ENCODE measurements around the gene TMC3.

The TMC3 gene

DNA sequence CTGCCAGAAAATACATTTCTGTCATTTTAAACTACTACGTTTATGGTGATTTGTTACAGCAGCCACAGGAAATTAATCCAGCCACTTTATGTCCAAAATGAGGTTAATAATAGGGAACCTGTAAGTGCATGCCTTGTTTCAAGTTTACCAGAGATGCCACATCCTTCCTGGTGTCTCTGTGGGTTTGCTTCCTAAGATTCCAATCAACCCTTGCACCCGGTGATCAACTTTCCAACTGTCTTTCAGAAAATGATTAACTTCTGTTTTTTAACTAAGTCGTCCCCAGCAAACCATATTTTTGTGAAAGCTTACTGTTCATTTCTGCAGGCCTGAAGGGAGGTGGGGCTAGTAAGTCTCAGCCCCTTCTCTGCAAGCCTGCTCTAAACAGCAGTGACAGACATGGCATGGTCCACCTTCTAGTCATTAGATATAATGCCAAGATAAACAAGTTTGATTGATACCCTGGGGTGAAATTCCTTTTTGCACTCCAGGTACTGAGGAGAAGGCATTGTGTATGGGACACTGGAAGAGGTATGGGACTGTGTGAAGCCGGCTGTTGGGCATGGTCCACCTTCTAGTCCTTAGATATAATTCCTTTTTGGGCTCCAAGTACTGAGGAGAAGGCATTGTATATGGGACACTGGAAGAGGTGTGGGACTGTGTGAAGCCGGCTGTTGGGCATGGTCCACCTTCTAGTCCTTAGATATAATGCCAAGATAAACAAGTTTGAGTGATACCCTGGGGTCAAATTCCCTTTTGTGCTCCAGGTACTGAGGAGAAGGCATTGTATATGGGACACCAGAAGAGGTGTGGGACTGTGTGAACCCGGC, 11.1 kb upstream of the TMC3 start:
- Histone ChIP-seq H3K4me3 (ENCODE audit: low read depth, low read length) (no peak overlapping the region), H3K79me2 (no peaks in the 10 kb centered on the region), H3K36me3 (ENCODE audit: control insufficient read depth, insufficient read depth, low read length) (no peaks in the 10 kb centered on the region), H3K27me3 (ENCODE audit: control insufficient read depth, insufficient read depth, low read length) (no peaks in the 10 kb centered on the region), H3K4me1 (no peaks in the 10 kb centered on the region), H3K9ac (no peak overlapping the region), H3K27ac (no peak overlapping the region), H3K9me3 (ENCODE audit: control insufficient read depth, low read length) (no peaks in the 10 kb centered on the region), H3K4me2 (ENCODE audit: low read length) (no peak overlapping the region), H2AFZ (no peak overlapping the region)
- TF ChIP-seq, protein P1, sequence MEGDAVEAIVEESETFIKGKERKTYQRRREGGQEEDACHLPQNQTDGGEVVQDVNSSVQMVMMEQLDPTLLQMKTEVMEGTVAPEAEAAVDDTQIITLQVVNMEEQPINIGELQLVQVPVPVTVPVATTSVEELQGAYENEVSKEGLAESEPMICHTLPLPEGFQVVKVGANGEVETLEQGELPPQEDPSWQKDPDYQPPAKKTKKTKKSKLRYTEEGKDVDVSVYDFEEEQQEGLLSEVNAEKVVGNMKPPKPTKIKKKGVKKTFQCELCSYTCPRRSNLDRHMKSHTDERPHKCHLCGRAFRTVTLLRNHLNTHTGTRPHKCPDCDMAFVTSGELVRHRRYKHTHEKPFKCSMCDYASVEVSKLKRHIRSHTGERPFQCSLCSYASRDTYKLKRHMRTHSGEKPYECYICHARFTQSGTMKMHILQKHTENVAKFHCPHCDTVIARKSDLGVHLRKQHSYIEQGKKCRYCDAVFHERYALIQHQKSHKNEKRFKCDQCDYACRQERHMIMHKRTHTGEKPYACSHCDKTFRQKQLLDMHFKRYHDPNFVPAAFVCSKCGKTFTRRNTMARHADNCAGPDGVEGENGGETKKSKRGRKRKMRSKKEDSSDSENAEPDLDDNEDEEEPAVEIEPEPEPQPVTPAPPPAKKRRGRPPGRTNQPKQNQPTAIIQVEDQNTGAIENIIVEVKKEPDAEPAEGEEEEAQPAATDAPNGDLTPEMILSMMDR (IDR thresholded peaks at IDR 0.05): no peak

DNA sequence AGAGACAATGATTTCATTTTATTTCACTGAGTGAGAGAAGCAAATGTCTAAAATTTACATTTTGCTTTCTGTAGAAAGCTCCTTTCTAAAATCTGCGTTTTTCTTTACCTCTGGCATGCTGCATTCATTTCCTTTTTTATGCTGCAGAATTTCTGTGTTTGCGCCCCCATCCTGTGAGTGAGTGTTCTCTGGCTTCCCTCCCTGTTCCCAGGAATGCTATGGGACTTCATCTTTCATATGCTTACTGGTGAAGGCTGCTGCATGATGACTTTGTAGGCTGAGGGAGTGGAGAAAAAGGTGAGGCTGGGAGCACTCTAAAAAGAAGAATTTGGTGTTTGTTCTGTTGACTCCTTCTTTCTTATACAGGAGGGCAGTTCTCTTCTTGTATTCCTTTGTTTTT, 7.7 kb upstream of the TMC3 start:
- Histone ChIP-seq H3K79me2 (no peaks in the 10 kb centered on the region), H3K4me2 (ENCODE audit: low read length) (no peak overlapping the region), H3K36me3 (ENCODE audit: control insufficient read depth, insufficient read depth, low read length) (no peaks in the 10 kb centered on the region), H3K27me3 (ENCODE audit: control insufficient read depth, insufficient read depth, low read length) (no peaks in the 10 kb centered on the region), H3K9me3 (ENCODE audit: control insufficient read depth, low read length) (no peaks in the 10 kb centered on the region), H2AFZ (no peak overlapping the region), H3K27ac (no peak overlapping the region), H3K4me1 (no peaks in the 10 kb centered on the region), H3K9ac (no peak overlapping the region), H3K4me3 (ENCODE audit: low read depth, low read length) (no peak overlapping the region)
- TF ChIP-seq, protein P1 (IDR thresholded peaks at IDR 0.05): no peak

DNA sequence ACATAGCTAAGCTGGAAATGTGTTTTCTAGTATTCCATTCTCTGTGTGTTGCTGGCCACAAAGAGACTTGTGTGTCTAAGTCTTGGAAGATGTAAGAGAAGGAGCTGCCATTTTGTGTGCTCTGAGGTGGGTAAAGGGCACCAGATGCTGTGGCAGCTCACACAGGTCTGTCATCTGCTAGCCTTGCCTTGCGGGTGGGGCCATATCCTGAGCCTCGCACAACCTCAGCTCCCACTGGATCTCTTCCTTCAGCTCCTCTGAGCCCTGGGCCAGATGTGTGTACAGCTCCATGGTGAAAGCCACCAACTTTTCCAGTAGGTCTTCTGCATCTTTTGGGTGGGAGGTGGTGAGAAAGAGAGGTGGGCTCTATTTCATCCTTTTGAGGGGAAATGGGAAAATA, 6.7 kb upstream of the TMC3 start:
- no peaks in the 10 kb centered on the region for H3K27me3 ChIP-seq (ENCODE audit: control insufficient read depth, insufficient read depth, low read length)
- H3K4me1 ChIP-seq: no peaks in the 10 kb centered on the region
- H3K4me3 ChIP-seq (ENCODE audit: low read depth, low read length): no peak overlapping the region
- H3K9me3 ChIP-seq (ENCODE audit: control insufficient read depth, low read length): no peaks in the 10 kb centered on the region
- no peak overlapping the region for H3K27ac ChIP-seq
- no peaks in the 10 kb centered on the region for H3K36me3 ChIP-seq (ENCODE audit: control insufficient read depth, insufficient read depth, low read length)
- no peaks in the 10 kb centered on the region for H3K79me2 ChIP-seq
- H2AFZ ChIP-seq: no peak overlapping the region
- H3K4me2 ChIP-seq (ENCODE audit: low read length): no peak overlapping the region
- H3K9ac ChIP-seq: no peak overlapping the region
- TF ChIP-seq, protein P1 (IDR thresholded peaks at IDR 0.05): no peak

DNA sequence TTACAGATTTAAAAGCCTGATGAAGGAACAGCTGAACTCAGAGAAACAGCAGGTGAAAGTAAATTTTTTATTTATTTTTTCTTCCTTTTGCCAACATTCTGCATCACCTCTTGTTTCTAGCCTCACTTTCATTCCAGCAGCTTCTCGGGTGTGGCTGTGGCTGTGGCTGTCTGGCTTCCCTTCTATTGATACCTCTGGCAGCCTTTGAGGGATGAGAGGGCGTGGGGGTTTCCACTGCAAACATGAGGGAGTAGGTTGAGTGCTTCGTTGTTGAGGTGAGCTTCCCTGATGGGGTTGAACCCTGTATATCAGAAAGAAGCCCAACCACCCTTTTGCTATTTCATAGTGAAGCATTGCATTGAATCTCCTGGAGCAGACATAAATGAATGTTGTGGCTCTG, 6.2 kb upstream of the TMC3 start:
- Histone ChIP-seq H3K4me1 (no peaks in the 10 kb centered on the region), H3K9me3 (ENCODE audit: control insufficient read depth, low read length) (no peaks in the 10 kb centered on the region), H2AFZ (no peak overlapping the region), H3K36me3 (ENCODE audit: control insufficient read depth, insufficient read depth, low read length) (no peaks in the 10 kb centered on the region), H3K27me3 (ENCODE audit: control insufficient read depth, insufficient read depth, low read length) (no peaks in the 10 kb centered on the region), H3K4me2 (ENCODE audit: low read length) (no peak overlapping the region), H3K27ac (no peak overlapping the region), H3K79me2 (no peaks in the 10 kb centered on the region), H3K9ac (no peak overlapping the region), H3K4me3 (ENCODE audit: low read depth, low read length) (no peak overlapping the region)
- TF ChIP-seq, protein P1 (IDR thresholded peaks at IDR 0.05): no peak

DNA sequence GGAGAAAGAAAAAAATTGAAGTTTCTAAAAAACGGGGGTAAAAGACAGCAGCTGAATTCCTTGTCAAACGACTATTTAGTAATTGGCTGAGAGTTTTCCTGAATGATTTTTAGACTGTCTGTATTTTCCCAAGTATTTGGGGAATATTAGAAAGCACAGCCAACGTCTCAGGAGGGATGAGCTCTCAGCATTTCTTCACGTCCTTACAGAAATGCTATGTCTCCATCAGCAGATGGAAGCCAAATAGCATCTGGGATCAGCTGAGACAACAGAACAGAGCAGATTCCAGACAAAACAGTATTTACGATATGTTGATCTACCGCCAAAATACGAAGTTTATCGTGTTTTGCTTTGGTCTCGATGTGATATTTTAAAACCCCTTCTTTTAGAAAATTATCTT, 5.3 kb upstream of the TMC3 start:
- Histone ChIP-seq H3K4me2 (ENCODE audit: low read length) (no peak overlapping the region), H3K4me1 (peaks cover 6% of the 10 kb centered on the region), H3K27me3 (ENCODE audit: control insufficient read depth, insufficient read depth, low read length) (no peaks in the 10 kb centered on the region), H3K4me3 (ENCODE audit: low read depth, low read length) (no peak overlapping the region), H2AFZ (no peak overlapping the region), H3K9me3 (ENCODE audit: control insufficient read depth, low read length) (no peaks in the 10 kb centered on the region), H3K36me3 (ENCODE audit: control insufficient read depth, insufficient read depth, low read length) (no peaks in the 10 kb centered on the region), H3K9ac (no peak overlapping the region), H3K27ac (no peak overlapping the region), H3K79me2 (no peaks in the 10 kb centered on the region)
- TF ChIP-seq, protein P1 (IDR thresholded peaks at IDR 0.05): no peak
